GM10266 (cell line): ENCODE measurements around the gene UBE2H.

Source experiments
- DNase-seq: peaks from one replicate; pipeline ENCODE4 v3.0.0; 2012; ENCODE audit errors: extremely low spot score
- TF ChIP-seq, protein P1 (sequence below): IDR thresholded peaks from 2 replicates; pipeline ENCODE4 v1.5.1; 2012; ENCODE audit warnings: mild to moderate bottlenecking, low read depth; ENCODE audit not compliant: control insufficient read depth, insufficient read depth; ENCODE audit errors: missing control alignments

UBE2H gene

DNA sequence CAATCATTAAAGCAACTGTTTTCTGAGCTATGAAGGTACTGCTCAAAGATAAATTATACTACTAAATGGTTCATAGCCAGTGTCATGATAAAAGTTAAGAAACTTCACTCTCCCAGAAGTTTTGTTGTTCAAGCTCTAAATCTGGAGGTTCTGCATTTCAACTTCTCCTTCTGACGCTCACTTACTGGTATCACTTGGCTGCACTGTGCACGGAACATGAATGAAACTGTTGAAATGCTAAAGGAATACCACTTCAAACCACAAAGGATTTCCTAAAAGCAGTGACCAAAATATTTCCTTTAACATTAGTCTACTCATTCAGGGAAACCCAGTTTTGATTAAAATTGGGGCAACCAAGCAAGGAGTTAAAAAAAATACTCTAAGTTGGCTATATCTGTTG, 93.6 kb downstream of the UBE2H start:
- TF ChIP-seq, protein P1, sequence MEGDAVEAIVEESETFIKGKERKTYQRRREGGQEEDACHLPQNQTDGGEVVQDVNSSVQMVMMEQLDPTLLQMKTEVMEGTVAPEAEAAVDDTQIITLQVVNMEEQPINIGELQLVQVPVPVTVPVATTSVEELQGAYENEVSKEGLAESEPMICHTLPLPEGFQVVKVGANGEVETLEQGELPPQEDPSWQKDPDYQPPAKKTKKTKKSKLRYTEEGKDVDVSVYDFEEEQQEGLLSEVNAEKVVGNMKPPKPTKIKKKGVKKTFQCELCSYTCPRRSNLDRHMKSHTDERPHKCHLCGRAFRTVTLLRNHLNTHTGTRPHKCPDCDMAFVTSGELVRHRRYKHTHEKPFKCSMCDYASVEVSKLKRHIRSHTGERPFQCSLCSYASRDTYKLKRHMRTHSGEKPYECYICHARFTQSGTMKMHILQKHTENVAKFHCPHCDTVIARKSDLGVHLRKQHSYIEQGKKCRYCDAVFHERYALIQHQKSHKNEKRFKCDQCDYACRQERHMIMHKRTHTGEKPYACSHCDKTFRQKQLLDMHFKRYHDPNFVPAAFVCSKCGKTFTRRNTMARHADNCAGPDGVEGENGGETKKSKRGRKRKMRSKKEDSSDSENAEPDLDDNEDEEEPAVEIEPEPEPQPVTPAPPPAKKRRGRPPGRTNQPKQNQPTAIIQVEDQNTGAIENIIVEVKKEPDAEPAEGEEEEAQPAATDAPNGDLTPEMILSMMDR = no peak
- no peak for DNase-seq

DNA sequence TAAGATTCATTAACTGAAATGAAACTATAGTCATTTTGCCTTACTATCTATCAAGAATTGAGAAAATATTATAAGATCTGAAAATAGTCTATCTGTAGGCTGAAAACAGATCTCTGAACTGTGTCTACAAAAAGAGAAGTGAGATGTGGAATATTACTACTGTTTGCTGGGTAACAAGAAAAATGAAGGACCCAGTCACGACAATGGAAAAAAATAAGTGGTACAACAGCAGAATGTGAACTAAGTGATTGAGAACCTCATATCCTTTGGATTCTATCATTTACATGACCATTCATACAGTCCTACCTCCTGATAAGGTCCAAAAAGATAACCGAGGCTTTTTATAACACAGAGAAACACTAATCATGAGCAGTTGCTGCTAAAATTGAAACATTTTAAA, 94.3 kb downstream of the UBE2H start:
- TF ChIP-seq, protein P1 = no peak
- no peak for DNase-seq

DNA sequence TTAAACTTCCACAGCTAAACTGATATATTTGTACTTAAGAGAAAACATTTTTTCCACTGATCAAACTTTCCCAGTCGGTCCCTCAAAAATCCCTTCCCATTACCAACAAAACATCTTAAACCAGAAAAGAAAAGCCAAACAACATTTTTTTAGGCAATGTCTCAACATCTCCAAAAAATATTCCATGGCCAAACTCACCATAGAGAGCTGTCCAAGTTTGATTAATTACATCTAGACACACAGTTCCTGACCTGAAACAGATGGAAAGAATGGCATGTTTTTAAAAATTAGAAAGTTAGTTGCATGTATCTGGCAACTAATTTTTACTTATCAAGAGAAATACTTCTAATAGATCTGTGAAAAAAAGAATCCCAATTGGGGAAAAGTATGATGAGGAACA, 95.4 kb downstream of the UBE2H start:
- no peak for DNase-seq

DNA sequence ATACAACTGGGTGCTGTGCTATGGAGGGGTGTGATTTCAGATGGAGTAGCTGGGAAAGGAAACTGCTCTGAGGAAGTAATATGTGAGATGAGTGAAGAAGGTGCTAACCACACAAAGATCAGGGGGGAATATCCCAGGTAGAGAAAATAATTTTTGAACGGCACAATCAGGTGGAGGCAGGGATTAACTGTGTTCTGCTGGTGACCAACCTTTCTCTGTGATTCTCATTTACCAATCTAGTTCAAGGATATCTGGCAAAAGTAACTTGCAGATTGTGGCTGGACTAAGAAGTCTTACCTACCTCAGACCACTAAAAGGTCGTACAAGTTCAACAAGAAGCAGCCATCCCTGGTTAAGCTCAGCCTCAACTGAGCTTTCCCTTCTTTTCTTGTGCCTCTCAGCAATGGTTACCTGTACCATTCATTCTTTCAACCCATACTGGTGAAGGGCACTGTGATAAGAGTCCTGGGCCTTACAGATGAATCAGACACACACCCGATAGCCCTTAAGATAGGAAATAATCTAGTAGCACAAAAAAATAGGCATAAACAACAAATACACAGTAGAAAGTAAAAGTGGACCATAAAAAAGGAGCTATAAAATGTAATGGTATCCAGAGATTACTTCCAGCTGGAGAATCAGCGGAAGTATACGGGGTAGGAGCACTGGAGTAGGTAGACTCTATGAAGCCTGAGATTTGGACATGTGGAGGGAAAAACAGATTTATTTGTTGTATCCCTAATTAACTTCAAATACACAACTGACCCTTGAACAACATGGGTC, 96.6 kb downstream of the UBE2H start:
- DNase-seq = no peak
- TF ChIP-seq, protein P1 = no peak

More for the DNA sequence above, 95.4 kb downstream of the UBE2H start:
- TF ChIP-seq, protein P1 = no peak

DNA sequence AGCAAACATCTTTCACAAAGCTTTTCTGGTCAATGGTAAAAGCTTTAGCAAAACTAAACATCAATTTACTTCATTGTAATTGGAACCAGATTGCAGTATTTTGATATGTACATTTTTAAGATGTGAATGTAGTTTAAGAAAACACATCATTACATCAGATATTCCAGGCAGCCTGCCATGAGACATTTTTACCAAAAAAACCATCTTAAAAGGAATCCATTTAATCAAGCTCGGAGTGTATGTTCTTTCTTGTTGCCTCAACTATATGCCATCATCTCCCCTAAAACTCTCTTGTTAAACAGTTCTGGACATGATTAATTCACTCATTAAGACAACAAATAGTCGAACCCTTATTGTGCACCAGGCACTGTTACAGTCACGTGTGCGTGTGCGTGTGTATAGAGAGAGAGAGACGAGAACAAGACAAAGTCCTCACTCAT, 97.5 kb downstream of the UBE2H start:
- no peak for DNase-seq

DNA sequence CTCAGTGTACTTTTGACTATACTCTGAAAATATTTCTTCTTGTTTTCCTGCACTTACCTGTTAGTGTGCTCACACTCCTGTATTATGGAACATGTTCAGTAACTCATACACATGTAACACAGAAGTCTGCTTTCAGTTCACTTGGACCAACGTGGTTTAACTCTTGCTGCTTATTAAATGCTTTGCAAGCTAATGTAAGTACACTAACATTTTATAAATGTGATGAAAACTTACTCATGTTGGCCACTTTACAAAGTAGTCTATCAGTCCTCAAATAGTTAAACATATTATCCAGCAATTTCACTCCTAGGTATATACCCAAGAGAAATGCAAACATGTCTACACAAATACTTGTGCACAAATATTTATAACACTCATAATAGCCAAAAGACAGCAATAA, 98.4 kb downstream of the UBE2H start:
- no peak for DNase-seq
- TF ChIP-seq, protein P1 = no peak

More for the DNA sequence above, 97.5 kb downstream of the UBE2H start:
- TF ChIP-seq, protein P1 = no peak

DNA sequence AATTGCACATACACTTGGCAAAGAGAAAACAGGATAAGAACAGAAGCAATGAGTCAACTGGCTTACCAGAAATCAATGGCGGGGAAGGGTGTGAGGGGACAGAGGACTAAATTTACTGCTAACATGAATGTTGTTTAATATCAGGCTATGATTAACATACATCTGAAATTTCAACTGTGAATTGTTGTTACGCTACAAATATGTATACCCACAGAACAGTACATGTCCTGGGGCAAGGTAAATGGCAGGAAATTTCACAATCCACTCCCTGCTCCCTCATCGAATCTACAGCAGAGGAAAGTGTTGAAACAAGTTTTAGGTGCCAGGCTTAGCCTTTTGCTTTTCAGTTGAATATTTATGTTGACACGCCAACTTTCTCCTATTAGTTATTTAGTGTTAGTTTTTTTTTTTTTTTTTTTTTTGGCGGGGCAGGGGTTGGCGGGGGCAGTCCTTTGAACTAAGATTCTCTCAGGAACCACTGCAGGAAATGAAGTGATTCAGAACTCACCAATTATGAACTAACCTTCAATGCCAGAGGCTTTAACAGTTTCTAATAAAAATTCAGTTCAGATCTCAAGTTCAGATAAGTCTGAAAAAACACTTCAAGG, 99.0 kb downstream of the UBE2H start:
- no peak for DNase-seq
- TF ChIP-seq, protein P1 = no peak
